ENCODE data around the gene MTA3.

DNA sequence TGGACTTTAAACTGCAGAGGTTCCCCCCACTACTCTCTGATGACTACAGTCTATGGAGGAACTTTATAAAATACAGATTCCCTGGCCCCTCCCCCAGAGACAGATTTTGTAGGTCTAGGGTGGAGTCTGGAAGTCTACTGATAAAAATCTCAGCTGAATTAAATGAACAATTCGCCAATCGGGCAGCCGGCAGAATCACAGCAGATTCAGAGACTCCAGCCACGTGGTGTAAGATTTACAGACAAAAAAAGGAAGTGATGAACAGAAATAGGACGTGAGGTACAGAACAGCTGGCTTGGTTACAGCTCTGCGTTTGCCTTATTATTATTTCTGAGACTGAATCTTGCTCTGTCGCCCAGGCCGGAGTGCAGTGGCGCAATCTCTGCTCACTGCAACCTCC is 21.4 kb upstream of the MTA3 start:
- TF ChIP-seq POLR2A (IDR thresholded peaks at IDR 0.05) (no peak), EP300 (IDR thresholded peaks at IDR 0.05) (no peak)
- TF ChIP-seq, protein P1, sequence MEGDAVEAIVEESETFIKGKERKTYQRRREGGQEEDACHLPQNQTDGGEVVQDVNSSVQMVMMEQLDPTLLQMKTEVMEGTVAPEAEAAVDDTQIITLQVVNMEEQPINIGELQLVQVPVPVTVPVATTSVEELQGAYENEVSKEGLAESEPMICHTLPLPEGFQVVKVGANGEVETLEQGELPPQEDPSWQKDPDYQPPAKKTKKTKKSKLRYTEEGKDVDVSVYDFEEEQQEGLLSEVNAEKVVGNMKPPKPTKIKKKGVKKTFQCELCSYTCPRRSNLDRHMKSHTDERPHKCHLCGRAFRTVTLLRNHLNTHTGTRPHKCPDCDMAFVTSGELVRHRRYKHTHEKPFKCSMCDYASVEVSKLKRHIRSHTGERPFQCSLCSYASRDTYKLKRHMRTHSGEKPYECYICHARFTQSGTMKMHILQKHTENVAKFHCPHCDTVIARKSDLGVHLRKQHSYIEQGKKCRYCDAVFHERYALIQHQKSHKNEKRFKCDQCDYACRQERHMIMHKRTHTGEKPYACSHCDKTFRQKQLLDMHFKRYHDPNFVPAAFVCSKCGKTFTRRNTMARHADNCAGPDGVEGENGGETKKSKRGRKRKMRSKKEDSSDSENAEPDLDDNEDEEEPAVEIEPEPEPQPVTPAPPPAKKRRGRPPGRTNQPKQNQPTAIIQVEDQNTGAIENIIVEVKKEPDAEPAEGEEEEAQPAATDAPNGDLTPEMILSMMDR (IDR thresholded peaks at IDR 0.05), result no peak
